ENCODE results near the gene RASL10A.

The RASL10A gene

DNA sequence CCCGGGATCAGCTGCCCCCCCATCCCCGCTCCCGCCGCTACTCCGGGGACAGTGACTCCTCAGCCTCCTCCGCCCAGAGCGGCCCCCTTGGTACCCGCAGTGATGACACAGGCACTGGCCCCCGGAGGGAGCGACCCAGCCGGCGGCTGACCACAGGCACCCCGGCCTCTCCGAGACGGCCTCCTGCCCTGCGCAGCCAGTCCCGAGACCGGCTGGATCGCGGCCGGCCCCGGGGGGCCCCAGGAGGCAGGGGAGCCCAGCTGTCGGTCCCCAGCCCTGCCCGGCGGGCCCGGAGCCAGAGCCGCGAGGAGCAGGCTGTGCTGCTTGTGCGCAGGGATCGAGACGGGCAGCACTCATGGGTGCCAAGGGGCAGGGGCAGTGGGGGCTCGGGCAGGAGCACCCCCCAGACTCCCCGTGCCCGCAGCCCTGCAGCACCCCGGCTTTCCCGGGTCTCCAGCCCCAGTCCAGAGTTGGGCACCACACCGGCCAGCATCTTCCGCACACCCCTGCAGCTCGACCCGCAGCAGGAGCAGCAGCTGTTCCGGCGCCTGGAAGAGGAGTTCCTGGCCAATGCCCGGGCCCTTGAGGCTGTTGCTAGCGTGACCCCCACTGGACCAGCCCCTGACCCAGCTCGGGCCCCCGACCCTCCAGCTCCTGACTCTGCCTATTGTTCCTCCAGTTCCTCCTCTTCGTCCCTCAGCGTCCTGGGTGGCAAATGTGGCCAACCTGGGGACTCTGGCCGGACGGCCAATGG lies 3.9 kb downstream of the RASL10A start:
- ATAC-seq, result no peak
- no peak for TF ChIP-seq CSDC2 (CRISPR knock-in tag; IDR thresholded peaks at IDR 0.05)
- no peak for TF ChIP-seq TCF4 (CRISPR knock-in tag; IDR thresholded peaks at IDR 0.05; ENCODE audit: borderline replicate concordance)
- TF ChIP-seq, protein P1, sequence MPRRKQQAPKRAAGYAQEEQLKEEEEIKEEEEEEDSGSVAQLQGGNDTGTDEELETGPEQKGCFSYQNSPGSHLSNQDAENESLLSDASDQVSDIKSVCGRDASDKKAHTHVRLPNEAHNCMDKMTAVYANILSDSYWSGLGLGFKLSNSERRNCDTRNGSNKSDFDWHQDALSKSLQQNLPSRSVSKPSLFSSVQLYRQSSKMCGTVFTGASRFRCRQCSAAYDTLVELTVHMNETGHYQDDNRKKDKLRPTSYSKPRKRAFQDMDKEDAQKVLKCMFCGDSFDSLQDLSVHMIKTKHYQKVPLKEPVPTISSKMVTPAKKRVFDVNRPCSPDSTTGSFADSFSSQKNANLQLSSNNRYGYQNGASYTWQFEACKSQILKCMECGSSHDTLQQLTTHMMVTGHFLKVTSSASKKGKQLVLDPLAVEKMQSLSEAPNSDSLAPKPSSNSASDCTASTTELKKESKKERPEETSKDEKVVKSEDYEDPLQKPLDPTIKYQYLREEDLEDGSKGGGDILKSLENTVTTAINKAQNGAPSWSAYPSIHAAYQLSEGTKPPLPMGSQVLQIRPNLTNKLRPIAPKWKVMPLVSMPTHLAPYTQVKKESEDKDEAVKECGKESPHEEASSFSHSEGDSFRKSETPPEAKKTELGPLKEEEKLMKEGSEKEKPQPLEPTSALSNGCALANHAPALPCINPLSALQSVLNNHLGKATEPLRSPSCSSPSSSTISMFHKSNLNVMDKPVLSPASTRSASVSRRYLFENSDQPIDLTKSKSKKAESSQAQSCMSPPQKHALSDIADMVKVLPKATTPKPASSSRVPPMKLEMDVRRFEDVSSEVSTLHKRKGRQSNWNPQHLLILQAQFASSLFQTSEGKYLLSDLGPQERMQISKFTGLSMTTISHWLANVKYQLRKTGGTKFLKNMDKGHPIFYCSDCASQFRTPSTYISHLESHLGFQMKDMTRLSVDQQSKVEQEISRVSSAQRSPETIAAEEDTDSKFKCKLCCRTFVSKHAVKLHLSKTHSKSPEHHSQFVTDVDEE (CRISPR knock-in tag; IDR thresholded peaks at IDR 0.05), result no peak
- TF ChIP-seq, protein P2, sequence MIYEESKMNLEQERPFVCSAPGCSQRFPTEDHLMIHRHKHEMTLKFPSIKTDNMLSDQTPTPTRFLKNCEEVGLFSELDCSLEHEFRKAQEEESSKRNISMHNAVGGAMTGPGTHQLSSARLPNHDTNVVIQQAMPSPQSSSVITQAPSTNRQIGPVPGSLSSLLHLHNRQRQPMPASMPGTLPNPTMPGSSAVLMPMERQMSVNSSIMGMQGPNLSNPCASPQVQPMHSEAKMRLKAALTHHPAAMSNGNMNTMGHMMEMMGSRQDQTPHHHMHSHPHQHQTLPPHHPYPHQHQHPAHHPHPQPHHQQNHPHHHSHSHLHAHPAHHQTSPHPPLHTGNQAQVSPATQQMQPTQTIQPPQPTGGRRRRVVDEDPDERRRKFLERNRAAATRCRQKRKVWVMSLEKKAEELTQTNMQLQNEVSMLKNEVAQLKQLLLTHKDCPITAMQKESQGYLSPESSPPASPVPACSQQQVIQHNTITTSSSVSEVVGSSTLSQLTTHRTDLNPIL (CRISPR knock-in tag; IDR thresholded peaks at IDR 0.05; ENCODE audit: low read depth), result no peak
- no peak for TF ChIP-seq OSR1 (CRISPR knock-in tag; IDR thresholded peaks at IDR 0.05)

GRCh38 chr22:29310863-29311339 lies 4.6 kb downstream of the RASL10A start:
- no peak for TF ChIP-seq ZNF565 (CRISPR knock-in tag; conservative IDR thresholded peaks at IDR 0.05; ENCODE audit: low read depth)
- TF ChIP-seq, protein P3, sequence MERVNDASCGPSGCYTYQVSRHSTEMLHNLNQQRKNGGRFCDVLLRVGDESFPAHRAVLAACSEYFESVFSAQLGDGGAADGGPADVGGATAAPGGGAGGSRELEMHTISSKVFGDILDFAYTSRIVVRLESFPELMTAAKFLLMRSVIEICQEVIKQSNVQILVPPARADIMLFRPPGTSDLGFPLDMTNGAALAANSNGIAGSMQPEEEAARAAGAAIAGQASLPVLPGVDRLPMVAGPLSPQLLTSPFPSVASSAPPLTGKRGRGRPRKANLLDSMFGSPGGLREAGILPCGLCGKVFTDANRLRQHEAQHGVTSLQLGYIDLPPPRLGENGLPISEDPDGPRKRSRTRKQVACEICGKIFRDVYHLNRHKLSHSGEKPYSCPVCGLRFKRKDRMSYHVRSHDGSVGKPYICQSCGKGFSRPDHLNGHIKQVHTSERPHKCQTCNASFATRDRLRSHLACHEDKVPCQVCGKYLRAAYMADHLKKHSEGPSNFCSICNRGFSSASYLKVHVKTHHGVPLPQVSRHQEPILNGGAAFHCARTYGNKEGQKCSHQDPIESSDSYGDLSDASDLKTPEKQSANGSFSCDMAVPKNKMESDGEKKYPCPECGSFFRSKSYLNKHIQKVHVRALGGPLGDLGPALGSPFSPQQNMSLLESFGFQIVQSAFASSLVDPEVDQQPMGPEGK (CRISPR knock-in tag; IDR thresholded peaks at IDR 0.05; ENCODE audit: borderline replicate concordance), result peak; percentile 38; the same call in 1 of the 2 replicates
- ATAC-seq, result peak; percentile 71

DNA sequence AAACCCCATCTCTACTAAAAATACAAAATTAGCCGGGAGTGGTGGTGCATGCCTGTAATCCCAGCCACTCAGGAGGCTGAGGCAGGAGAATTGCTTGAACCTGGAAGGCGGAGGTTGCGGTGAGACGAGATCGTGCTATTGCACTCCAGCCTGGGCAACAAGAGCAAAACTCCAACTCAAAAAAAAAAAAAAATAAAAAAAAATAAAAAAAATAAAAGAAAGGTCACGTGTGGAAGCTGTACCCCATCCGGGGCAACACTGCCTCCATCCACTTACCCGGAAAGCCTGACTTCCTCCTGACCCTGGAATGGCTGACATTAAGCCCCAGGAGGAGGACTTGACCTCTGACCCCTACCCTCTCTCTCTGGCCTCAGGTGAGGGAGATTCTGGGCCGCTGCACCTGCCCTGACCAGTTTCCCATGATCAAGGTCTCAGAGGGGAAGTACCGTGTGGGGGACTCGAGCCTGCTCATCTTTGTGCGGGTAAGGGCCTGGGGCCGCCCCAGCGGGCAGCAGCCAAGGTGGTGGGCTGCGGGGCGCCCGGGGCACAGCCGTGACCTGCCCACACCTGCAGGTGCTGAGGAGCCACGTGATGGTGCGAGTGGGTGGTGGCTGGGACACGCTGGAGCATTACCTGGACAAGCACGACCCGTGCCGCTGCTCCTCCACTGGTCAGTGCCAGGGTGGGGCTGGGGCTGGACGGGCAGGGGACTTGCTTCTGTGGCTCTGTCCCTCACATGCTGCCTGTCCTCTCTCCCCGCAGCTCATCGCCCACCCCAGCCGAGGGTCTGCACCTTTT lies 5.2 kb downstream of the RASL10A start:
- ATAC-seq, result no peak; the same call in 2 of the 3 replicates

More for the DNA sequence above, 5.2 kb downstream of the RASL10A start:
- TF ChIP-seq ZNF70 (CRISPR knock-in tag; IDR thresholded peaks at IDR 0.05) (no peak), ZC3H10 (CRISPR knock-in tag; IDR thresholded peaks at IDR 0.05) (no peak), ARNTL (CRISPR knock-in tag; IDR thresholded peaks at IDR 0.05; ENCODE audit: borderline replicate concordance, low read depth) (no peak), RARB (CRISPR knock-in tag; IDR thresholded peaks at IDR 0.05) (no peak), ZNF565 (CRISPR knock-in tag; conservative IDR thresholded peaks at IDR 0.05; ENCODE audit: low read depth) (no peak), BACH2 (CRISPR knock-in tag; IDR thresholded peaks at IDR 0.05; ENCODE audit: borderline replicate concordance) (no peak), TCF4 (CRISPR knock-in tag; IDR thresholded peaks at IDR 0.05; ENCODE audit: borderline replicate concordance) (no peak), ISL1 (CRISPR knock-in tag; IDR thresholded peaks at IDR 0.05) (no peak), ZFP3 (CRISPR knock-in tag; IDR thresholded peaks at IDR 0.05) (no peak), CSDC2 (CRISPR knock-in tag; IDR thresholded peaks at IDR 0.05) (no peak), ESRRG (CRISPR knock-in tag; IDR thresholded peaks at IDR 0.05) (no peak), PPARA (CRISPR knock-in tag; IDR thresholded peaks at IDR 0.05; ENCODE audit: borderline replicate concordance) (no peak), OSR1 (CRISPR knock-in tag; IDR thresholded peaks at IDR 0.05) (no peak), ZNF8 (CRISPR knock-in tag; IDR thresholded peaks at IDR 0.05) (no peak), SNAI2 (CRISPR knock-in tag; IDR thresholded peaks at IDR 0.05) (no peak), GLIS3 (CRISPR knock-in tag; IDR thresholded peaks at IDR 0.05) (no peak)
- TF ChIP-seq, protein P2 (CRISPR knock-in tag; IDR thresholded peaks at IDR 0.05; ENCODE audit: low read depth), result no peak
- TF ChIP-seq, protein P3 (CRISPR knock-in tag; IDR thresholded peaks at IDR 0.05; ENCODE audit: borderline replicate concordance), result no peak
- TF ChIP-seq, protein P1 (CRISPR knock-in tag; IDR thresholded peaks at IDR 0.05), result no peak
- TF ChIP-seq, protein P4, sequence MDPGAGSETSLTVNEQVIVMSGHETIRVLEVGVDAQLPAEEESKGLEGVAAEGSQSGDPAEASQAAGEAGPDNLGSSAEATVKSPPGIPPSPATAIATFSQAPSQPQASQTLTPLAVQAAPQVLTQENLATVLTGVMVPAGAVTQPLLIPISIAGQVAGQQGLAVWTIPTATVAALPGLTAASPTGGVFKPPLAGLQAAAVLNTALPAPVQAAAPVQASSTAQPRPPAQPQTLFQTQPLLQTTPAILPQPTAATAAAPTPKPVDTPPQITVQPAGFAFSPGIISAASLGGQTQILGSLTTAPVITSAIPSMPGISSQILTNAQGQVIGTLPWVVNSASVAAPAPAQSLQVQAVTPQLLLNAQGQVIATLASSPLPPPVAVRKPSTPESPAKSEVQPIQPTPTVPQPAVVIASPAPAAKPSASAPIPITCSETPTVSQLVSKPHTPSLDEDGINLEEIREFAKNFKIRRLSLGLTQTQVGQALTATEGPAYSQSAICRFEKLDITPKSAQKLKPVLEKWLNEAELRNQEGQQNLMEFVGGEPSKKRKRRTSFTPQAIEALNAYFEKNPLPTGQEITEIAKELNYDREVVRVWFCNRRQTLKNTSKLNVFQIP (CRISPR knock-in tag; IDR thresholded peaks at IDR 0.05; ENCODE audit: borderline replicate concordance, low read depth), result no peak
